ENCODE measurements around the gene GRAMD2A.

The GRAMD2A gene

DNA sequence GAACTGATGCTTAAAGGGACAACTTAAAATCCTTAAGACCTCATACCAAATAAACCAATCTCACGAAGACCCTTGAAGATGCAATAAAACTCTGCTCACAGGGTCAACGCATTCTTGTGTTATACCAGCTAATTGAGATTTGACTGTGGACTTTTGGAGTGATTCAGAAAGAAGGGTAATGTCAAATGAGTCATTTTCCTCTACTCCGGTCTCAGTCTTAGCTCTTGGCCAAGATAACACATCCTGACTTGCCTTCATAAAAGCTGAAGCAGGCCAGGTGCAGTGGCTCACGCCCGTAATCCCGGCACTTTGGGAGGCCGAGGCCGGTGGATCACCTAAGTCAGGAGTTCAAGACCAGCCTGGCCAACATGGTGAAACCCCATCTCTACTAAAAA is 29.6 kb upstream of the GRAMD2A start:
- DNase-seq, result no peak
- H3K27me3 ChIP-seq (ENCODE audit: insufficient read depth, low read depth, severe bottlenecking), result no peaks in the 10 kb centered on the region
- H3K4me3 ChIP-seq (ENCODE audit: low read depth, low read length), result peak overlapping the region; percentile 84
- TF ChIP-seq, protein P1, sequence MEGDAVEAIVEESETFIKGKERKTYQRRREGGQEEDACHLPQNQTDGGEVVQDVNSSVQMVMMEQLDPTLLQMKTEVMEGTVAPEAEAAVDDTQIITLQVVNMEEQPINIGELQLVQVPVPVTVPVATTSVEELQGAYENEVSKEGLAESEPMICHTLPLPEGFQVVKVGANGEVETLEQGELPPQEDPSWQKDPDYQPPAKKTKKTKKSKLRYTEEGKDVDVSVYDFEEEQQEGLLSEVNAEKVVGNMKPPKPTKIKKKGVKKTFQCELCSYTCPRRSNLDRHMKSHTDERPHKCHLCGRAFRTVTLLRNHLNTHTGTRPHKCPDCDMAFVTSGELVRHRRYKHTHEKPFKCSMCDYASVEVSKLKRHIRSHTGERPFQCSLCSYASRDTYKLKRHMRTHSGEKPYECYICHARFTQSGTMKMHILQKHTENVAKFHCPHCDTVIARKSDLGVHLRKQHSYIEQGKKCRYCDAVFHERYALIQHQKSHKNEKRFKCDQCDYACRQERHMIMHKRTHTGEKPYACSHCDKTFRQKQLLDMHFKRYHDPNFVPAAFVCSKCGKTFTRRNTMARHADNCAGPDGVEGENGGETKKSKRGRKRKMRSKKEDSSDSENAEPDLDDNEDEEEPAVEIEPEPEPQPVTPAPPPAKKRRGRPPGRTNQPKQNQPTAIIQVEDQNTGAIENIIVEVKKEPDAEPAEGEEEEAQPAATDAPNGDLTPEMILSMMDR (IDR thresholded peaks at IDR 0.05; ENCODE audit: low read depth, low read length), result no peak
- peak overlapping the region; percentile 48 for H3K27ac ChIP-seq
- peaks cover 77% of the 10 kb centered on the region for H3K36me3 ChIP-seq
- H3K9me3 ChIP-seq (ENCODE audit: severe bottlenecking), result no peaks in the 10 kb centered on the region

DNA sequence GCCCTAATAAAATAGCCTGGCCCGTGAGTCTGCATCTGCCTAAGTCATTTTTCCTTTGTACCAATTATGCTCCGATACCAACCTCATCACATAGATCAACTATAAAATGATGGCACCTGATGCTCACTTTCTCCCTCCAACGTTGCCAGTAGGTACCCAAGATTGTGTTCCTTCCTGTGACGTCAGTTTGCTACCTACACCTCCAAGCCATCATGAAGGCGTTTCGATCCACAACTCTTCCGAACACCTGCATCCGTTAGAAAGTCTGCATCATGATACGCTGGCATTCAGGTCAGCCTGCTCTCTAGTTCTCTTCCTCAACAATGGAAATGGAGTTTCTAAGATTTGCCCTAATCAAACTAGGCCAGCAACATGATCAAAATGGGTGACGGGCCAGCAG is 25.7 kb upstream of the GRAMD2A start:
- TF ChIP-seq, protein P1 (IDR thresholded peaks at IDR 0.05; ENCODE audit: low read depth, low read length), result no peak
- DNase-seq, result no peak
- H3K36me3 ChIP-seq, result peaks cover 90% of the 10 kb centered on the region
- no peaks in the 10 kb centered on the region for H3K9me3 ChIP-seq (ENCODE audit: severe bottlenecking)
- peak overlapping the region; percentile 45; the same call in 1 of the 2 replicates for H3K27ac ChIP-seq
- no peak overlapping the region for H3K4me3 ChIP-seq (ENCODE audit: low read depth, low read length)
- H3K27me3 ChIP-seq (ENCODE audit: insufficient read depth, low read depth, severe bottlenecking), result no peaks in the 10 kb centered on the region

DNA sequence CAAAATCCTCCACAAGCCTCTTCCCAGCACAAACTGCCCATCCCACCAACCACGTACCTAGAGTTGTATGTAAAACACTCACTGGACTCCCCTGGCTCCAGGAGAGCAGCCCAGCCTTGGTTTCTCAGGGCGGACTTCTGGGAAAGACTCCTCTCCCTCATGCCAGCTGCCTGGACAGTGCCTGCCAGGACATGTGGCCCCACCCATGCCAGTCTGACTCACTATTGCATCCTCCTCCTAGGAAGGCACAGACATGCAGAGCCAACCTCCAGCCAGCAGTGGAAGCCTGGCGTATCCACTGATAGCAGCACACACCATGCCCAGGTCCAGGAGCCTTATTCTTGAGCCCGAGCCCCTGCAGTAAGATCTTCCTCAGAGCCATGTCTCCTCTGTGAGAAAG is 24.8 kb upstream of the GRAMD2A start:
- peak; percentile 19 for DNase-seq
- Histone ChIP-seq H3K27me3 (ENCODE audit: insufficient read depth, low read depth, severe bottlenecking) (no peaks in the 10 kb centered on the region), H3K4me3 (ENCODE audit: low read depth, low read length) (no peak overlapping the region), H3K9me3 (ENCODE audit: severe bottlenecking) (no peaks in the 10 kb centered on the region), H3K36me3 (peaks cover 94% of the 10 kb centered on the region), H3K27ac (peak overlapping the region; percentile 45)
- TF ChIP-seq, protein P1 (IDR thresholded peaks at IDR 0.05; ENCODE audit: low read depth, low read length), result no peak

DNA sequence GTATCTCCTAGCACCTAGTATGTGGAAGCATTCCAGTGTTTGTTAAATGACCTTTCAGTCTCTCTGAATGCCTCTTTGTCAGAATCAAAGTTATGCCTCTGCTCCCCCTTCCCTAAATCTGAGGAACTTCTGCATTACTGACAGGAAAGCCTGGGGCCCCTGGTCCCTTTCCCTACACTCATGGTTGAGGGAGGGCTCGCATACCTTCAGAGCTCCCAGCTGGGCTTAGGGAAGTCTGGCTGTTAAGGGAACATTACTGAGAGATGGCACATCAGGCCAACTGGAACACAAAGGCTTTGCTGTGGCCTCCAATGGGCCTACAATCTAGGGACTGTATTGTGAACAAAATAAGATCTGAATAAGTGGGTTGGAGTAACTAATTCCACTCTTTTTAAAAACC is 23.1 kb upstream of the GRAMD2A start:
- H3K27ac ChIP-seq, result peak overlapping the region; percentile 52
- H3K4me3 ChIP-seq (ENCODE audit: low read depth, low read length), result no peak overlapping the region
- H3K9me3 ChIP-seq (ENCODE audit: severe bottlenecking), result no peaks in the 10 kb centered on the region
- TF ChIP-seq, protein P1 (IDR thresholded peaks at IDR 0.05; ENCODE audit: low read depth, low read length), result no peak
- H3K36me3 ChIP-seq, result peaks cover 94% of the 10 kb centered on the region
- no peaks in the 10 kb centered on the region for H3K27me3 ChIP-seq (ENCODE audit: insufficient read depth, low read depth, severe bottlenecking)
- no peak for DNase-seq

DNA sequence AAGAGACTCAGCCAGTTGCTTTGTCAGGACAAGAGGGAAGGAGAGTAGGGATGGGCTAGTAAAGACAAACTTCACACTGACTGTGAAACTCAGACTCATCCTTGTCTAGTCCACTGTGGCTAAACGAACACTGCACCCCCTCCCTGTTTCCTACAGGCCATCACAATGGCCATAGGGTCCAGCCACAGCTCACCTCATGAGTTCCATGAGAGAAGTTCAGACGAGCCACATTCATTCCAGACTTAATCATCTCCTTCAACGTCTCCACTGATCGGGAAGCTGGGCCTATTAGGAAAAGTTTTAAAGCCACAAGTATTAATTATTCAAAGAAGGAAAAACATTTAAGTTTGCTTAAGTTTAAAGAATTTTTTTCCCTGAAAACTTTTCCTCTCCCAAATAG is 19.6 kb upstream of the GRAMD2A start:
- peaks cover 98% of the 10 kb centered on the region for H3K36me3 ChIP-seq
- no peaks in the 10 kb centered on the region for H3K9me3 ChIP-seq (ENCODE audit: severe bottlenecking)
- TF ChIP-seq, protein P1 (IDR thresholded peaks at IDR 0.05; ENCODE audit: low read depth, low read length), result no peak
- H3K27me3 ChIP-seq (ENCODE audit: insufficient read depth, low read depth, severe bottlenecking), result no peaks in the 10 kb centered on the region
- no peak overlapping the region for H3K4me3 ChIP-seq (ENCODE audit: low read depth, low read length)
- DNase-seq, result no peak
- no peak overlapping the region for H3K27ac ChIP-seq

DNA sequence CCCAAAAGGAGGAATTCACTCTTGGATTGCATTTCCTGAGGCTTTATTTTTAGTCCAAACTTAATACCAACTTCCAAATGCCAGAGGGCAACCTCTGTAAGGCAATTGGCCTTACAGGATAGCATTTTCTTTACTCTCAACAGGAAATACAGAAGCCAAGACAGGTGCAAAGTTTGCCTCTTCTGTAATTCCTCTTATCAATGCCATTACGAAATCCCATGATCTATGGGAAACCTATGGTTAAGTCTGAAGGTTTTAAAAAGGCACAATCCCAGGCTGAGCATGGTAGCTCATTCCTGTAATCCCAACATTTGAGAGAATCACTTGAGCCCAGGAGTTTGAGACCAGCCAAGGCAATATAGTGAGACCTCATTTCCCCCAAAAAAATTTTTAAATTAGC is 18.5 kb upstream of the GRAMD2A start:
- Histone ChIP-seq H3K9me3 (ENCODE audit: severe bottlenecking) (no peaks in the 10 kb centered on the region), H3K27me3 (ENCODE audit: insufficient read depth, low read depth, severe bottlenecking) (no peaks in the 10 kb centered on the region), H3K4me3 (ENCODE audit: low read depth, low read length) (no peak overlapping the region), H3K27ac (no peak overlapping the region), H3K36me3 (peaks cover 100% of the 10 kb centered on the region)
- no peak for DNase-seq
- TF ChIP-seq, protein P1 (IDR thresholded peaks at IDR 0.05; ENCODE audit: low read depth, low read length), result no peak

Data from WERI-Rb-1 (cell line).